HEK293 (cell line): Measurements from ENCODE around the gene LY6G5B.

Experiments
- ZNF416 ChIP-seq: fragments of 450-650 bp; formaldehyde crosslinking; IDR thresholded peaks from 2 replicates; pipeline ENCODE4 v1.5.1; 2016; ENCODE audit warnings: missing biosample characterization, missing genetic modification characterization
- ZNF777 ChIP-seq: fragments of 450-650 bp; formaldehyde crosslinking; IDR thresholded peaks from 2 replicates; pipeline ENCODE4 v1.5.1; 2017; ENCODE audit warnings: missing biosample characterization, missing genetic modification characterization, borderline replicate concordance
- TF ChIP-seq, protein P1 (sequence below): fragments of 450-650 bp; formaldehyde crosslinking; IDR thresholded peaks from 2 replicates; pipeline ENCODE4 v1.5.1; 2016; ENCODE audit warnings: missing biosample characterization, missing genetic modification characterization
- TF ChIP-seq, protein P2 (sequence below): IDR thresholded peaks from 2 replicates; pipeline ENCODE4 v1.6.1; 2011; ENCODE audit warnings: mild to moderate bottlenecking, low read depth, low read length, borderline replicate concordance

GRCh38 chr6:31627690-31628287, 42.0 kb upstream of the LY6G5B start:
- TF ChIP-seq ZNF416 (tag by site-specific recombination) (no peak), ZNF777 (tag by site-specific recombination) (no peak)
- TF ChIP-seq, protein P1, sequence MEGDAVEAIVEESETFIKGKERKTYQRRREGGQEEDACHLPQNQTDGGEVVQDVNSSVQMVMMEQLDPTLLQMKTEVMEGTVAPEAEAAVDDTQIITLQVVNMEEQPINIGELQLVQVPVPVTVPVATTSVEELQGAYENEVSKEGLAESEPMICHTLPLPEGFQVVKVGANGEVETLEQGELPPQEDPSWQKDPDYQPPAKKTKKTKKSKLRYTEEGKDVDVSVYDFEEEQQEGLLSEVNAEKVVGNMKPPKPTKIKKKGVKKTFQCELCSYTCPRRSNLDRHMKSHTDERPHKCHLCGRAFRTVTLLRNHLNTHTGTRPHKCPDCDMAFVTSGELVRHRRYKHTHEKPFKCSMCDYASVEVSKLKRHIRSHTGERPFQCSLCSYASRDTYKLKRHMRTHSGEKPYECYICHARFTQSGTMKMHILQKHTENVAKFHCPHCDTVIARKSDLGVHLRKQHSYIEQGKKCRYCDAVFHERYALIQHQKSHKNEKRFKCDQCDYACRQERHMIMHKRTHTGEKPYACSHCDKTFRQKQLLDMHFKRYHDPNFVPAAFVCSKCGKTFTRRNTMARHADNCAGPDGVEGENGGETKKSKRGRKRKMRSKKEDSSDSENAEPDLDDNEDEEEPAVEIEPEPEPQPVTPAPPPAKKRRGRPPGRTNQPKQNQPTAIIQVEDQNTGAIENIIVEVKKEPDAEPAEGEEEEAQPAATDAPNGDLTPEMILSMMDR = no peak
- TF ChIP-seq, protein P2, sequence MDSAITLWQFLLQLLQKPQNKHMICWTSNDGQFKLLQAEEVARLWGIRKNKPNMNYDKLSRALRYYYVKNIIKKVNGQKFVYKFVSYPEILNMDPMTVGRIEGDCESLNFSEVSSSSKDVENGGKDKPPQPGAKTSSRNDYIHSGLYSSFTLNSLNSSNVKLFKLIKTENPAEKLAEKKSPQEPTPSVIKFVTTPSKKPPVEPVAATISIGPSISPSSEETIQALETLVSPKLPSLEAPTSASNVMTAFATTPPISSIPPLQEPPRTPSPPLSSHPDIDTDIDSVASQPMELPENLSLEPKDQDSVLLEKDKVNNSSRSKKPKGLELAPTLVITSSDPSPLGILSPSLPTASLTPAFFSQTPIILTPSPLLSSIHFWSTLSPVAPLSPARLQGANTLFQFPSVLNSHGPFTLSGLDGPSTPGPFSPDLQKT = no peak
